Activated naive CD8-positive, alpha-beta T cell treated with anti-CD3 and anti-CD28 coated beads, Interleukin-2, amount 10 ng/mL, durations not matched to agents 7 days and 5 days (primary cell): ENCODE results near the gene MTHFSD. TPM values are rescaled to one million over a fixed set of nuclear protein-coding genes. Genes with fewer than 3 reads are reported as not detected.
A peak's percentile ranks its signal among the peaks of the same experiment; 100 is the strongest.

ENCODE experiments used
- ATAC-seq: fragments of 150-1000 bp; cut with Tn5 transposase; one replicate; pipeline ENCODE4 v1.10.0; 2021; ENCODE audit warnings: low read depth, moderate library complexity
- POLR2A ChIA-PET: fragments of 350-600 bp; sonication (Branson Sonifier 250); formaldehyde crosslinking; loops from one replicate; lab custom pipeline; 2021; ENCODE audit warnings: antibody characterized with exemption; lab: Charles Lee
- DNase-seq: peaks from one replicate; pipeline ENCODE4 v3.0.0; 2021
- H3K27ac Mint-ChIP-seq: one replicate; pipeline ENCODE4 v1.8.0; 2022; ENCODE audit warnings: mild to moderate bottlenecking, mixed read lengths
- H3K27me3 Mint-ChIP-seq: one replicate; pipeline ENCODE4 v1.8.0; 2022; ENCODE audit warnings: mild to moderate bottlenecking, moderate library complexity, mixed read lengths
- H3K36me3 Mint-ChIP-seq: one replicate; pipeline ENCODE4 v1.8.0; 2021; ENCODE audit warnings: mild to moderate bottlenecking, mixed read lengths
- H3K4me1 Mint-ChIP-seq: one replicate; pipeline ENCODE4 v1.8.0; 2021; ENCODE audit warnings: mixed read lengths
- H3K4me3 Mint-ChIP-seq: one replicate; pipeline ENCODE4 v1.8.0; 2022; ENCODE audit warnings: mild to moderate bottlenecking, moderate library complexity, mixed read lengths
- H3K9me3 Mint-ChIP-seq: one replicate; pipeline ENCODE4 v1.8.0; 2021; ENCODE audit warnings: mixed read lengths
- total RNA-seq, 2 experiments: library from RNA; stranded (reverse); gene quantifications; one replicate each; pipeline ENCODE4 v1.2.3, GENCODE V29; 2021

Gene MTHFSD
- total RNA-seq, 2 experiments from 2014 or later, result 33.2 to 34.6 TPM

GRCh38 chr16:86531191-86531545, 23.9 kb downstream of the MTHFSD start:
- H3K4me3 Mint-ChIP-seq, result no peak overlapping the region
- H3K27me3 Mint-ChIP-seq, result no peaks in the 10 kb centered on the region
- no peaks in the 10 kb centered on the region for H3K36me3 Mint-ChIP-seq
- ATAC-seq (no peak), DNase-seq (no peak)
- H3K4me1 Mint-ChIP-seq, result no peaks in the 10 kb centered on the region
- H3K27ac Mint-ChIP-seq, result no peak overlapping the region
- POLR2A ChIA-PET, result interaction anchor here (1.0 kb wide), 1 partner anchor 19 kb away, joined by 3 read pairs; no protein-coding TSS in a partner anchor
- H3K9me3 Mint-ChIP-seq, result no peaks in the 10 kb centered on the region

GRCh38 chr16:86530251-86531190, 24.5 kb downstream of the MTHFSD start:
- no peak overlapping the region for H3K27ac Mint-ChIP-seq
- H3K36me3 Mint-ChIP-seq, result no peaks in the 10 kb centered on the region
- ATAC-seq (no peak), DNase-seq (no peak)
- H3K4me1 Mint-ChIP-seq, result no peaks in the 10 kb centered on the region
- no peak overlapping the region for H3K4me3 Mint-ChIP-seq
- POLR2A ChIA-PET, result no interaction called here
- H3K9me3 Mint-ChIP-seq, result no peaks in the 10 kb centered on the region
- no peaks in the 10 kb centered on the region for H3K27me3 Mint-ChIP-seq

- POLR2A ChIA-PET, result no interaction called here
- Mint-ChIP-seq H3K27me3 (no peaks in the 10 kb centered on the region), H3K4me1 (no peaks in the 10 kb centered on the region), H3K27ac (no peak overlapping the region), H3K9me3 (no peaks in the 10 kb centered on the region), H3K36me3 (no peaks in the 10 kb centered on the region), H3K4me3 (no peak overlapping the region)
- ATAC-seq, result no peak
- no peak for DNase-seq
These were observed 25.9 kb downstream of the MTHFSD start for GRCh38 chr16:86529160-86529559.

DNA sequence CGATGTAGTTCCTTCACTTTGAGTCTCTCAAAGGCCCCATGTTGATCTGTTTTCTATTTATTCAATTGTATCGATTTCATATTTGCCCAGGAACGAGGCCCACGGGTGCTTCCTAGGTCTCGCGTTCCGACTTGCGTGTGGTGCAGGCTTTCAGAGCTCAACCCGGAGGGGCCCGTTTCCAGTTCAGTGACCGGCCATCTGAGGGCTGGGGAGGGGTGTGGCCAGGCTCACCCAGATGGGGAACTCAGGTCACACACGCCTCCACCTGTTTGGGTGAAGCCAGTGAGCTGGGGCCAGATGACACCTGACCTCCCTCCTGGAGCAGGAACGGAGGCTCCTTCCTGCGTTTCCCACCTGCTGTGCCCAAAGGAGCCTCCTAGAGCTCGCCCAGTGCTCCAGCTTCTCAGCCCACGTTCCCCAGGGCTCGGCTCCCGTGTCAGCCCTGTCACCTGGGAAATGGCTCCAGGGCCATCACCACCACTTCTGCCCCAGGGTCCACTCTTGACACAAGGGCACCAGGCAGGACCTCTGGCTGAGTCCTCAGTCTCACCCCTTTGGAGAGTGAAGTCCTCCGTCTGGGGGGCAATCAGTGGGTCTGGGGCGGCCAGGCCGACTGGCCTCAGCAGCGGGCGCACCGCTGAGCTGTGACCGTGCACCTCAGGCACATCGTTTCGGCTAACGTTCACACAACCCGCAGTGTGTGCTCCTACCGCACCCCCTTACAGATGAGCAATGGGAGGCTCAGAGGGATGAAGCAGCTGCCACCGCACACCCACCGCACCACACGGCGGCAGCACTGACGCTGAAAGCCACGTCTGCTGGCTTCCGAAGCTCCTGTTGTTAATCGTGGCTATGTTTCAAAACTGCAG, 26.7 kb downstream of the MTHFSD start:
- DNase-seq, result no peak
- ATAC-seq, result no peak
- Mint-ChIP-seq H3K9me3 (no peaks in the 10 kb centered on the region), H3K27me3 (peaks cover 2% of the 10 kb centered on the region), H3K4me3 (no peak overlapping the region), H3K27ac (no peak overlapping the region), H3K4me1 (no peaks in the 10 kb centered on the region), H3K36me3 (no peaks in the 10 kb centered on the region)
- POLR2A ChIA-PET, result no interaction called here

DNA sequence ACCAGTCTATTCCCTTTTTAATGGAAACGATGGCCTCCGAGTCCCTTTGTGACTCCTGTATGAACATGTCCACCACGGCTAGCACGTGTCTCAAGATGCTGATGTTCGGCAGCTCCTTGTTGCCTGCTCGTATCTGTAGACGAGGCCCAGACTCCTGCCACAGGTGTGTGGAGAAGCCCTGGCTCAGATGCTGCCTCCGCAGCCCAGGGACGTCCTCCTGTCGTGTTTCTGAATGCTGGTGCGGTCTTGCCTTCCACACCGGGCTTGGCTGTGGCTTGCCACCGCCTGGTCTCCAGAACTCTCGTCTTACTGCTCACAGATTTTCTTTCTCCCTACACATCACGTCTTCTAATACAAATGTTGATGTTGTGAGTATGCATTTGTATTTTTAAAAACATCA, 27.7 kb downstream of the MTHFSD start:
- no peak for ATAC-seq
- DNase-seq, result no peak
- Mint-ChIP-seq H3K4me3 (no peak overlapping the region), H3K27ac (no peak overlapping the region), H3K36me3 (no peaks in the 10 kb centered on the region), H3K4me1 (no peaks in the 10 kb centered on the region), H3K27me3 (peaks cover 2% of the 10 kb centered on the region), H3K9me3 (no peaks in the 10 kb centered on the region)
- POLR2A ChIA-PET, result no interaction called here

- POLR2A ChIA-PET, result no interaction called here
- no peak overlapping the region for H3K27ac Mint-ChIP-seq
These were observed 29.3 kb downstream of the MTHFSD start for GRCh38 chr16:86525696-86526095.

DNA sequence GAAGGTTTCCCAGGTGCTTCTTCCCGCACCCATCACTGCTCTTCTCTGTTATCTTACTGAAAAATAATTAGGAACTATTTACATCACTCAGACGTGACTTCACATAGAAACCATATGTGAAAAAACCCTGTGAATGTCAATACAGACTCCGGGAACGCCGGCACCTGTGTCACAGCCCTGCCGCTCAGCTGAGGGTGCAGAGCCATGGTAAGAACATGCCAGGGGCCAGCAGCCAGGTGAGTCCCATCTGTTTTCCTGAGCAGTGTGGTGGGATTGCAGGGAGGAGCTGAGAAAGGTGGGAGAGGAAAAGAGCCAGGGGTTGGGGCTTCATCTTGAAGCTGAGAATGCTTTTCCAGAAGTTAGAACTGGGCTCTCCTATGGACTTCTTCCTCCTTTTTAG, 31.0 kb downstream of the MTHFSD start:
- H3K4me1 Mint-ChIP-seq, result peaks cover 3% of the 10 kb centered on the region

More at GRCh38 chr16:86525696-86526095, 29.3 kb downstream of the MTHFSD start:
- DNase-seq, result peak; percentile 16
- Mint-ChIP-seq H3K4me3 (no peak overlapping the region), H3K9me3 (no peaks in the 10 kb centered on the region), H3K4me1 (peaks cover 1% of the 10 kb centered on the region), H3K27me3 (peaks cover 7% of the 10 kb centered on the region), H3K36me3 (no peaks in the 10 kb centered on the region)
- no peak for ATAC-seq

GRCh38 chr16:86523166-86523740, 31.8 kb downstream of the MTHFSD start:
- POLR2A ChIA-PET, result no interaction called here
- Mint-ChIP-seq H3K27ac (no peak overlapping the region), H3K36me3 (no peaks in the 10 kb centered on the region), H3K4me1 (peaks cover 3% of the 10 kb centered on the region), H3K27me3 (peaks cover 20% of the 10 kb centered on the region), H3K9me3 (no peaks in the 10 kb centered on the region), H3K4me3 (no peak overlapping the region)
- DNase-seq, result no peak
- ATAC-seq, result no peak

More for the DNA sequence above, 31.0 kb downstream of the MTHFSD start:
- Mint-ChIP-seq H3K36me3 (no peaks in the 10 kb centered on the region), H3K9me3 (no peaks in the 10 kb centered on the region), H3K27me3 (peaks cover 13% of the 10 kb centered on the region), H3K4me3 (no peak overlapping the region), H3K27ac (no peak overlapping the region)
- POLR2A ChIA-PET, result no interaction called here
- ATAC-seq (no peak), DNase-seq (no peak)

DNA sequence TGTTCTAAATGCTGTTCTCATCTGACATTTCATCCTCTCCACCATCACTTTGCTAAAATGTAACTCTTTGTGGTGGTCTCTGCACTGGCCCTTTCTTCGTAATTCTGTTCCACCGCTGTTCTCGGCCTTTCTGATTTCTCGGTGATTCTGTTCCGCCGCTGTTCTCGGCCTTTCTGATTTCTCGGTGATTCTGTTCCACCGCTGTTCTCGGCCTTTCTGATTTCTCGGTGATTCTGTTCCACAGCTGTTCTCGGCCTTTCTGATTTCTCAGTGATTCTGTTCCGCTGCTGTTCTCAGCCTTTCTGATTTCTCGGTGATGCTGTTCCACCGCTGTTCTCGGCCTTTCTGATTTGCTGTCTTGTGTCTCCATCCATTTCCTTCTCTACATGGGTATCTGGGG, 32.4 kb downstream of the MTHFSD start:
- H3K36me3 Mint-ChIP-seq, result no peaks in the 10 kb centered on the region
- H3K4me3 Mint-ChIP-seq, result no peak overlapping the region
- POLR2A ChIA-PET, result no interaction called here
- peaks cover 3% of the 10 kb centered on the region for H3K4me1 Mint-ChIP-seq
- H3K27me3 Mint-ChIP-seq, result peaks cover 25% of the 10 kb centered on the region
- H3K27ac Mint-ChIP-seq, result no peak overlapping the region
- no peaks in the 10 kb centered on the region for H3K9me3 Mint-ChIP-seq
- ATAC-seq (no peak), DNase-seq (no peak)

DNA sequence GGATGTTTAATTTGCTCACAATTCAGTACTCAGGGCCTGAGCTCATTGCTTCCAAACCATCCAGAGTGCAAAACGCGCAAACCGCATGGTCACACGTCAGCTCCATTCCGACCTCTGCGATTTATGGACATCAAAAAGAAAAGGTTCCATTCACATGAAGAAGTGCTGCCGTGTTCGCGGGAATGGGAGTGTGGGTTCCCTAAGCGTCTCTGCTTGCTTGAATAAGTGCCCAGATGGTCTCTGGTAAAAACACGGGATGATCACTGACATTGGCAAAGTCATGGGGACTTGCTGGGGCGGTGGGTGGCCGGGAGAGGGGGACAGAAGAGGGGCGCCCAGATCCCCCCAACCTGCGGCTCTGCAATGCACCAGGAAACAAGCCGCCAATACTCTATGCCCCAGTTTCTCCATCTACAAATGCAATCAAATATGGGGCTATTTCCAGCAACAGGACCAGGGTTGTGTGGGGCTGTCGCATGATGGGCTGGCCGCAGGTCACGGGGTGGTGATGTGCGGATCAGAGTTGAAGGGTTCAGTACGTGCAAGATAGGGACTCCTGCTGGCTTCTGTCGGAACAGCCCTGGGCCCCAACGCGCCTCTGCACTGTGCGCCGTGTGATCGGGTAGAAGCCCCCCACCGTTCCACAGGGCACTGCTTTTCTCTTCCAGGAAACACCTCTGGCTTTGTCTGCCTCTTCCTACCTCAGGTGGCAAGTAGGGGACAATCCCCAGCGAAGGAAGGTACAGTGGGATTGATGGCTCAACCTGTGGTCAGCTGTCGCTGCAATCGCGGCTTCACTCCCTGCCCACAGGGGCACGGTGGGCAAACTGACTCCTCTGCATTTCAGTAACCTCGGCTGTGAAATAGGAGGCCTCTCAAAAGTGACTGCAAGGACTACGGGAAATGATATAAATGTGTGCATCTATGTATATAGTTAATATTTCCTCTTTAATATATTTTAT, 33.5 kb downstream of the MTHFSD start:
- POLR2A ChIA-PET, result no interaction called here
- DNase-seq (no peak), ATAC-seq (no peak)
- Mint-ChIP-seq H3K36me3 (no peaks in the 10 kb centered on the region), H3K27me3 (peaks cover 35% of the 10 kb centered on the region), H3K9me3 (no peaks in the 10 kb centered on the region), H3K27ac (no peak overlapping the region), H3K4me3 (no peak overlapping the region), H3K4me1 (peaks cover 3% of the 10 kb centered on the region)

GRCh38 chr16:86520317-86521210, 34.5 kb downstream of the MTHFSD start:
- Mint-ChIP-seq H3K36me3 (no peaks in the 10 kb centered on the region), H3K4me3 (no peak overlapping the region), H3K9me3 (no peaks in the 10 kb centered on the region), H3K4me1 (peaks cover 3% of the 10 kb centered on the region), H3K27ac (no peak overlapping the region), H3K27me3 (peaks cover 38% of the 10 kb centered on the region)
- ATAC-seq (no peak), DNase-seq (no peak)
- POLR2A ChIA-PET, result no interaction called here
